ENCODE results near the gene C1QTNF2. TPM values are rescaled to one million over a fixed set of nuclear protein-coding genes. Genes with fewer than 3 reads are reported as not detected.

Gene C1QTNF2, protein sequence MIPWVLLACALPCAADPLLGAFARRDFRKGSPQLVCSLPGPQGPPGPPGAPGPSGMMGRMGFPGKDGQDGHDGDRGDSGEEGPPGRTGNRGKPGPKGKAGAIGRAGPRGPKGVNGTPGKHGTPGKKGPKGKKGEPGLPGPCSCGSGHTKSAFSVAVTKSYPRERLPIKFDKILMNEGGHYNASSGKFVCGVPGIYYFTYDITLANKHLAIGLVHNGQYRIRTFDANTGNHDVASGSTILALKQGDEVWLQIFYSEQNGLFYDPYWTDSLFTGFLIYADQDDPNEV
- 1.0 TPM for polyA plus RNA-seq (2013, experiment 1 of 2; ENCODE audit: insufficient read length)
- polyA plus RNA-seq (2013, experiment 2 of 2; ENCODE audit: insufficient read length), result 1.3 TPM

DNA sequence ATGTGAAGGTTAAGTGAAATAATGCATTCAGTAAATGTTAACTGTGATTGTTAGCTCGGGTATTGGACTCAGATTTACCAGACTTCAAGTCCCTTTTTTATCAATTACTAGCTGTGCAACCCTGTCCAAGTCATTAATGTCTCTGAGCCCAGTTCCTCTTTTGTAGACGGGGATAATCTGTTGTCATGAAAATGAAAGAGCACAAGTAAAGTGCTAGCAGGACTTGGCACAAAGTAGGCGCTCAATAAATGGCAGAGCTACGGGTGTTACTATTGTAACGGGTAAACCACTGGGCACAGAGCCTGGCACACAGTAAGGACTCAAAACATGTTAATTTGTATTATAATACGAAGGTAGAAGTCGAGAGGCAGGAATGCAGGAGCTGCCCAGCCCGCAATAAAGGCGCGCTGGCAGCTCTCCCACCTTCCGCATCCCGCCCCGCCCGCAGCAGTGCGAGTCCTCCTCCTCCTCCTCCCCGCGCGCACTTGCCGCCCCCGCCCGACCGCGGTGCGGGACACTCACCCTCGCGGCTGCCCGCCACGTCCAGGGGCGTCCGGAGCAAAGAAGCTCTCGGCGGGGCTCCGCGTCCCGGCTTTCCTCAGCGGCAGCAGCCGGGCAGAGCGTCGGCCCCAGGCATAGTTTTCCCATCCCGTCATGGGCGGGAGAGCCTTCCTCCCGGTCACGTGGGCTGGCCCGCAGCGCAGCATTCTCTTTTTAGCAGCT, at the start of gene C1QTNF2:
Gene C1QTNF2, minus strand, starts transcription at position 637 of the 723 bp plus-strand sequence. CDS start 15,615 bp downstream, outside the sequence.
- peak; percentile 74 for DNase-seq

DNA sequence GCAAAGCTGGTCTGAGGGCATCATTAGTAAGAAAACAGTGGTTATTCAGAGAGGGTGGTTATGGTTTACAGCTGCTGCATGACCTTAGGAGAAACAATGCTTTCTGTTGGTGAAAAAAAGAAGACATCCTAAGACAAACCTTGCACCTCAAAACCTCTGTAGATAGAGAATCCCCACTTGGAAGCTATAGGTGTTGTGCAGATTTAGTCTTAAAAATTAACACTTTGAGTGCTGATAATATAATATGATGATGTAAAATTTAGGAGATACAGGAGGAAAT, 49.8 kb upstream of the C1QTNF2 start:
- no peak for DNase-seq

GRCh38 chr5:160419458-160420330, 49.3 kb upstream of the C1QTNF2 start:
- no peak for DNase-seq

DNA sequence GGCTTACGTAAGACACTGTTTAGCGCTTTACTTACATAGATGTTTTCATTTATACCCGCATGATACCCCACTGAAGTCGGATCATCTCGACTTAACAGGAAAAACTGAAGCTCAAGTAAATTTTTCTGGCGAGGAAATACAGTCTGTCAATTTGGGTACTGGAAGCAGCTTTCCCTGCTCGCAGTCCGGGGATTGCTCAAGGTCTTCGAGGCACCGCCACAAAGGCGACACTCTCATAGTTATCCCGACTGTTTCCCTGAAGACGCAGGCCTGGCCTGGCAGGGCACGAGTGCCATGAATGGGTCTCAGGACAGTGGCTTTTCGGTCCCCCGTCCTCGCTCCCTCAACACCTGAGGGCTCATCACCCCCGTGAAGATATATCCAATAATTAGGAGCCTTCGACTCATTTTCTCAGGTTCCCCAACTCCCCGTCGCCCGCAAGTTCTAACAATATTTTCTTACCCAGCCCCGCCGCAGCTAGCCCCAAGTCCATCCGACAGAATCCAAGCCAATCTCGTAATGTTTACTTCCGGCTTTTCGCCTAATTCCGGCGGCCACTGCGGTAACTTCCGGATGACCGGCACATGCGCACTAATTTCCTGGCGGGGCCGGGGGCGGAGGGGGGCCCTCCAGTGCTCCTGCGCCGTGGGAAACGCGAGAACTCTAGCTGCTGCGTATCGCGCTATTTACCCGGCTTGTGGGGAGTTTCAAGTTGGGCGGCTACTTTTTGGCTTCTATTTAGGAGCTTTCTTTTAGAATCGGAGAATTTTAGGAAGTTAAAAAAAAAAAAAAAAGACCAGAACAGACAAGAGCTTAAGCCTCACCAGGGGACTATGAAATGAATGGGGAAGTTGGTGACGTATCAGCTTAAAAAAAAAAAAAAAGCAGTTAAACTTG, 48.4 kb upstream of the C1QTNF2 start, which contains the start of gene SLU7:
Gene SLU7, minus strand, starts transcription at position 521 of the 897 bp plus-strand sequence. CDS start 3,787 bp downstream, outside the sequence.
- DNase-seq, result peak; percentile 97

DNA sequence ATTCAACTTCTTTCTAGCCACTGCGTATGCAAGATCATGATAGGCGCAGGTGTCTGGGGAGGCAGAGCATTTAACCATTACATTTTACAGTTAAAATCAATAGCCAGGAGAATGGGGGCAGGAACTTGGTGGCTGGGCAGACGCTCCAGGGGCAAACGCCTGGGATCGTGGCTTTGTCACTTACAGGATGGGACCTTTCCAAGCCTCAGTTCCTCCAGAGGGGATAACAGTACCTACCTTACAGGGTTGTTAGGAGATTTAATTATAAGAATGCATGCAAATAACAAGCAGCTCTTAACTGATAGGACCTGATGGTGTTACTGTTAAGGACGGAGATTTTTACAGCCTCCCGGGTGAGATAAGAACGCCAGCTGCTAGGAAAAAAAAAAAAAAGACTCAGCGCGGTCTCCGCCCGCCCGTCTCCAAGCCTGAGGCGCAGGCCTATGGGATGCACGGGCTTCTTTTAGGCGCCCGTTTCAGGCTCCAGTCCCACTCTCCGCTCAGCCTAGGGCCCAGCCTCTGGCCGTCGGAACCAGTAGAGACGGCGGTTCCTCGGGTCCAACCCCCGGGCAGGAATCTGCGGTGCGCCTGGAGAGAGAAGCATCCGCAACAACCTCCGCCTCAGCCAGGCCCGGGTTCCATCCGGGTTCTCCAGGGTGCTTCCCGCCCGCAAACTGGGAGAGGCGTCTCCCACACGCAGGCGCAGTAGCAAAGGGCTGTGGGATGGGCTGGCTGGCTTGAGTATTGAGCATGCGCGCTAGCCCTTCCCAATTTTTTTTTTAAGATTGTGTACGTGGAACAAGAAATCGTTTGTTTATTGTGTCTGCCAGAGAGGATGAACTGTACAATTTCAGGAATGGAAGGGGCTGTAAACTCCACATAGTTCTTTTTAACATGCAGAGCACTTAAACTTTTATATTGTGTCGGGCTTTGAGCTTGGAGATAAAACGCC, 29.3 kb upstream of the C1QTNF2 start, which contains the start of gene FAM200C:
Gene FAM200C, minus strand, starts transcription at position 653 of the 952 bp plus-strand sequence. CDS start 4,564 bp downstream, outside the sequence.
- peak; percentile 96 for DNase-seq

GRCh38 chr5:160398806-160399205, 28.4 kb upstream of the C1QTNF2 start:
- DNase-seq, result no peak

GRCh38 chr5:160397492-160397891, 27.1 kb upstream of the C1QTNF2 start:
- no peak for DNase-seq

- DNase-seq, result no peak
Measured at GRCh38 chr5:160395111-160395510, 24.7 kb upstream of the C1QTNF2 start.

GRCh38 chr5:160390787-160391696, 20.6 kb upstream of the C1QTNF2 start:
- peak; percentile 40 for DNase-seq

GRCh38 chr5:160387445-160387844, 17.0 kb upstream of the C1QTNF2 start:
- DNase-seq, result no peak

- no peak for DNase-seq
Measured at GRCh38 chr5:160385496-160385895, 15.1 kb upstream of the C1QTNF2 start.

DNA sequence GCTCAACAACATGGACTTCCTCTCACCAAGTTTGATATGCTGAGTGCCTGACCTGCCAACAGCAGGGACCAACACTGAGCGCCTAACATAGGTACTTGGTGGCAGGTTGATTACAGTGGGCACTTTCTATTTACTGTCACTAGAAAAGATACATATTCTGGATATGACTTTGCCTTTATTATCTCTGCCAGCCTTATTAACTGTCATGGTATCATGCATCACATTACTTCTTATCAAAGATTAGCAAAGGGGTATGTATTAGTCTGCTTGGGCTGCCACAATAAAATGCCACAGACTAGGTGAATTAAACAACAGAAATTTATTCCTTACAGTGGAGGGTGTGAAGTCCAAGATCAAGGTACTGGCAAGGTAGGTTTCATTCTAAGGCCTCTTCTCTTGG, 14.3 kb upstream of the C1QTNF2 start:
- no peak for DNase-seq

DNA sequence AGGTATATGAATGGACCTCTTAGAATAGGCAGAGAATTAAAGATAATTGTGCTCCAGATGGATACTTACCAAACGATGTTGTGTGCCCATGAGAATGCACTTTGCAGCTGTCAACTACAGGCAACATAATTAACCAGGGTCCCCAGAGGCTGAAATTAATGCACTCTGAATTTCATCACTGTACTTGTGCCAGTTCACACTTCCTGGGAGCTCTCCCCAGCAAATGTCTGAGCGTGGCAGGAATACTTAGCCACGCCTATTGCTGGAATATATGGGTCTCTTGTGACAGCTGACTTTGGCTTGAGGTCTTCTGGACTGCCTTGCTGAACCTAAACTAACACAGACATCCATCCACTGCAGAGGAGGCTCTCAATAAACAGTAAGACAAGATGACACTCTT, 11.9 kb upstream of the C1QTNF2 start:
- DNase-seq, result no peak

GRCh38 chr5:160380041-160380440, 9.6 kb upstream of the C1QTNF2 start:
- no peak for DNase-seq

DNA sequence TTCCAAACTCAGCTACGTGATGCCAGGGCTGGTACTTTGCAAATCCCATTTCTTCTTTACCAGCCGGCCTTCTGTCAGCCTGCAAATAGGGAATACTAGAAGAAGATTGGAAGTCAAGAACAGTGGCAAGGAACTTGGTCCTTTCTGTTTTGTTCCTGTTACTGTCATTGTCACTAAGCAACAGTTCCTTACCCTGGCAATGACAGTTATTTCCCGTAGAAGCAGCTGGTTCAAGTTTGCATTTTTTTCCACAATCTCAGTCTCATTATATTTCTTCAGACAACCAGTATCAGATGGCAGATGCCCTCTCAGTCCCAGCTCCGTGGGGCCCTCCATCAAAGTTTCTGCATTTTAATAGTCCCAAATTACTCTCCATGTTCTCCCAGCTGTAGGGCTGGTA, 9.1 kb upstream of the C1QTNF2 start:
- no peak for DNase-seq

- no peak for DNase-seq
Measured at GRCh38 chr5:160378330-160378729, 7.9 kb upstream of the C1QTNF2 start.

DNA sequence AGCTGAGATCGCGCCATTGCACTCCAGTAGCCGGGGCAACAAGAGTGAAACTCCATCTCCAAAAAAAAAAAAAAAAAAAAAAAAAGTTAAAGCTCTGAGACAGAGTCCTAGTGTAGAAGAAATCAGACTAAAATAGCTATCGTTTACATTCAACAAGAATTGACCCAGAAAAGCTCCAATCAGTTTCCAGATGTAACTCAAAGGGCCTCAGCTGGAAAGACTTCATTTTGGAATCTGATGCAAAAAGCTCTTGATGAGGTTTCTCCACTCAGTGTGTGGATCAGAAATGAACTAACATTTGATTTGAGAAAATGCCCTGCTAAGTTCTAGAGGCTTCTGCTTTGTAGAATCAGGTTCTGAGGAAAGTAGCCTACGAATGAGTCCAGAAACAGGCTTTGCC, 7.2 kb upstream of the C1QTNF2 start:
- DNase-seq, result no peak

- no peak for DNase-seq
Measured at GRCh38 chr5:160376416-160376815, 6.0 kb upstream of the C1QTNF2 start.

GRCh38 chr5:160375701-160376100, 5.3 kb upstream of the C1QTNF2 start:
- DNase-seq, result no peak

Measured in fibroblast of skin of scalp (primary cell).